Left lung (tissue), 10 donors: Measurements from ENCODE around the gene SLC12A9. TPM values are rescaled to one million over a fixed set of nuclear protein-coding genes. Genes with fewer than 3 reads are reported as not detected.

Source experiments
- ATAC-seq: fragments of 200-7000 bp; cut with Tn5 transposase; one replicate; pipeline ENCODE4 v1.9.1; 2020; ENCODE audit warnings: moderate library complexity
- DNase-seq, 4 donors: peaks; one replicate each; pipeline ENCODE4 v3.0.0-alpha.2; 2013 to 2020
- H3K27ac ChIP-seq, 2 donors: fragments of 200-600 bp; sonication (generic) in 1 of 2; one replicate each; pipeline versions ENCODE4 v1.5.0 to v1.8.0; 2020 to 2021
- H3K27me3 ChIP-seq, 2 donors: fragments of 200-600 bp; sonication (generic) in 1 of 2; one replicate each; pipeline versions ENCODE4 v1.5.0 to v1.8.0; 2020 to 2021
- H3K36me3 ChIP-seq, 2 donors: fragments of 200-600 bp; sonication (generic) in 1 of 2; one replicate each; pipeline versions ENCODE4 v1.5.0 to v1.8.0; 2020 to 2021
- H3K4me1 ChIP-seq, 2 donors: fragments of 200-600 bp; one replicate each; pipeline ENCODE4 v1.8.0; 2021
- H3K4me3 ChIP-seq, 2 donors: fragments of 200-600 bp; sonication (generic) in 1 of 2; one replicate each; pipeline versions ENCODE4 v1.5.0 to v1.8.0; 2020 to 2021; ENCODE audit warnings: mild to moderate bottlenecking in 1 of 2
- H3K9me3 ChIP-seq, 2 donors: fragments of 200-600 bp; sonication (generic) in 1 of 2; one replicate each; pipeline versions ENCODE4 v1.5.0 to v1.8.0; 2020 to 2021
- intact Hi-C, 2 donors: fragments of 100-400 bp; cut with DNase I; formaldehyde crosslinking; loops; one replicate each; pipeline versions ENCODE4 v1.11.2 to v1.14.2; 2022
- polyA plus RNA-seq, 6 donors: library from polyadenylated mRNA; unstranded; fragments of 120-200 nt; gene quantifications; one replicate each; pipeline ENCODE4 v1.2.1, GENCODE V29; 2013; ENCODE audit not compliant: insufficient read length in 6 of 6
- total RNA-seq, 2 donors: library from RNA; stranded (reverse); fragmentation: NEBNext Ultra II Directional; extraction: Animal tissue kit (Norgen Biotek cat#: 25700); gene quantifications; one replicate each; pipeline ENCODE4 v1.2.1, GENCODE V29; 2021
- TF ChIP-seq, protein P1 (sequence below), 2 donors: fragments of 200-600 bp; sonication (generic) in 1 of 2; IDR thresholded peaks; one replicate each; pipeline versions ENCODE4 v1.5.0 to v1.8.0; 2021; ENCODE audit warnings: antibody characterized with exemption in 2 of 2
- donor health status: DM: no; HTN: yes; CAD: no.
- donor health status: DM: no; HTN: no; CAD: no.

Gene SLC12A9
- total and polyA plus RNA-seq, 8 donors: 32.2 to 53.7 (median 40.8) TPM

DNA sequence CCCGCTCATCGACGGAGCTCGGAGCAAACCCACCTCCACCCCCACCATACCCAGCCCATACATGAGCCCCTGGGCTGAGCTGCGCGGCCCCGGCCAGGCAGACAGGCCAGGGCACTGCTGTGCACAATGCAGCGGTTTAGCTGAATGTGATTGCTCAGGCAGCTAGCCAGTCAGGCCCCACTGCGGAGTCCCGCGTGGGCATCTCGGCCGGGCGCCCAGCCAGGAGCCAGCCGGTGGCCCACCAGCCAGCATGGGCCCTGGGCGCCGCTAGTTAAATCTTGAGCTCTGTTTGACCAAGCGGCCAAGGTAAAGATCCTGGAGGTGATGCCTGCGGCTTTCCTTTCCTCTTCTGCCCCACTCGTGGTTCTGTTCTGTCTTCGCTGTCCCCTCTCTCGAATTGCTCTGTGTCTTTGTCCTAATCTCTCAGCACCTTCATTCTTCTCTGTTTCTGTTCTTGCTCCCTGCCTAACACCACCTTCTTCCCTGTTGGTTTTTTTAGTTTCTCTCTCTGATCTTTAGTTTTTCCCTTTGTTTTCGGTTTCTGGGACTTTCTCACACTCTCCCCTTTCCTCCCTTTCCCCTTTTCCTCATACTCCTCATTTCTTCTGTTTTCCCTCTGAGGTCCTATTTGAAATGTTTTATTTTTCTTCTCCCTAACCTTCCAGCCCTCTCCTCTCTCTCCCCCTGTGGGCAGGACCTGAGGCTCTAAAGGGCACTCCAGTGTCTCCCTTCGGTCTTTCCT, 30.4 kb downstream of the SLC12A9 start:
- Histone ChIP-seq H3K36me3 (peaks cover 4 to 97% of the 10 kb centered on the region in 2 donors), H3K27ac (no peak overlapping the region), H3K27me3 (no peaks in the 10 kb centered on the region), H3K4me3 (no peak overlapping the region), H3K4me1 (peaks cover 8 to 29% of the 10 kb centered on the region in 2 donors), H3K9me3 (no peaks in the 10 kb centered on the region)
- DNase-seq (no peak), ATAC-seq (no peak)
- intact Hi-C loops: no loop called here
- TF ChIP-seq, protein P1, sequence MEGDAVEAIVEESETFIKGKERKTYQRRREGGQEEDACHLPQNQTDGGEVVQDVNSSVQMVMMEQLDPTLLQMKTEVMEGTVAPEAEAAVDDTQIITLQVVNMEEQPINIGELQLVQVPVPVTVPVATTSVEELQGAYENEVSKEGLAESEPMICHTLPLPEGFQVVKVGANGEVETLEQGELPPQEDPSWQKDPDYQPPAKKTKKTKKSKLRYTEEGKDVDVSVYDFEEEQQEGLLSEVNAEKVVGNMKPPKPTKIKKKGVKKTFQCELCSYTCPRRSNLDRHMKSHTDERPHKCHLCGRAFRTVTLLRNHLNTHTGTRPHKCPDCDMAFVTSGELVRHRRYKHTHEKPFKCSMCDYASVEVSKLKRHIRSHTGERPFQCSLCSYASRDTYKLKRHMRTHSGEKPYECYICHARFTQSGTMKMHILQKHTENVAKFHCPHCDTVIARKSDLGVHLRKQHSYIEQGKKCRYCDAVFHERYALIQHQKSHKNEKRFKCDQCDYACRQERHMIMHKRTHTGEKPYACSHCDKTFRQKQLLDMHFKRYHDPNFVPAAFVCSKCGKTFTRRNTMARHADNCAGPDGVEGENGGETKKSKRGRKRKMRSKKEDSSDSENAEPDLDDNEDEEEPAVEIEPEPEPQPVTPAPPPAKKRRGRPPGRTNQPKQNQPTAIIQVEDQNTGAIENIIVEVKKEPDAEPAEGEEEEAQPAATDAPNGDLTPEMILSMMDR (IDR thresholded peaks at IDR 0.05): no peak

DNA sequence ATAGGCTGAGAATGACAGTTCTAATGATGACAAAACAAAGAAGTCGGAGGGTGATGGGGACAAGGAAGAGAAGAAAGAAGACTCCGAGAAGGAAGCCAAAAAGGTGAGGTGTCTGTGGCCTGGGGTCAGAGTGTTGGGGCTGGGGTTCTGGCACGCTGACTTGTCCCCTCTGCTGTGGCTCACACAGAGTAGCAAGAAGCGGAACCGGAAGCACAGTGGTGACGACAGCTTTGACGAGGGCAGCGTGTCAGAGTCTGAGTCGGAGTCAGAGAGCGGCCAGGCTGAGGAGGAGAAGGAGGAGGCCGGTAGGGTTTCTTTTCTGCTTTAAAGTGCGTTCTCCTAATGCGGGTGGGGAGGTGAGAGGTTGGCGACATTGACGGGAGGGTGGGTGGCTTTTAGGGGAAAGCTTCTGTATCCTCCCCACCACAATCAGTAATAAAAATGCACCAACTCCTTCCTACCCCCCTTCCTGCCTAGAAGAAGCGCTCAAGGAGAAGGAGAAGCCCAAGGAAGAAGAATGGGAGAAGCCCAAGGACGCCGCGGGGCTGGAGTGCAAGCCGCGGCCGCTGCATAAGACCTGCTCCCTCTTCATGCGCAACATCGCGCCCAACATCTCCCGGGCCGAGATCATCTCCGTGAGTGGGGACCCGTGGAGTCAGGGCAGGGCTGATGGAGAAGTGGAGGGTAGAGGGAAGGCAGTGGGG, 32.4 kb downstream of the SLC12A9 start:
- no peak overlapping the region for H3K27ac ChIP-seq
- intact Hi-C loops: no loop called here
- H3K9me3 ChIP-seq: no peaks in the 10 kb centered on the region
- no peaks in the 10 kb centered on the region for H3K27me3 ChIP-seq
- TF ChIP-seq, protein P1 (IDR thresholded peaks at IDR 0.05): no peak
- peaks cover 4 to 87% of the 10 kb centered on the region in 2 donors for H3K36me3 ChIP-seq
- H3K4me1 ChIP-seq: peaks cover 21 to 29% of the 10 kb centered on the region in 2 donors
- no peak overlapping the region for H3K4me3 ChIP-seq
- no peak for ATAC-seq
- no peak for DNase-seq

DNA sequence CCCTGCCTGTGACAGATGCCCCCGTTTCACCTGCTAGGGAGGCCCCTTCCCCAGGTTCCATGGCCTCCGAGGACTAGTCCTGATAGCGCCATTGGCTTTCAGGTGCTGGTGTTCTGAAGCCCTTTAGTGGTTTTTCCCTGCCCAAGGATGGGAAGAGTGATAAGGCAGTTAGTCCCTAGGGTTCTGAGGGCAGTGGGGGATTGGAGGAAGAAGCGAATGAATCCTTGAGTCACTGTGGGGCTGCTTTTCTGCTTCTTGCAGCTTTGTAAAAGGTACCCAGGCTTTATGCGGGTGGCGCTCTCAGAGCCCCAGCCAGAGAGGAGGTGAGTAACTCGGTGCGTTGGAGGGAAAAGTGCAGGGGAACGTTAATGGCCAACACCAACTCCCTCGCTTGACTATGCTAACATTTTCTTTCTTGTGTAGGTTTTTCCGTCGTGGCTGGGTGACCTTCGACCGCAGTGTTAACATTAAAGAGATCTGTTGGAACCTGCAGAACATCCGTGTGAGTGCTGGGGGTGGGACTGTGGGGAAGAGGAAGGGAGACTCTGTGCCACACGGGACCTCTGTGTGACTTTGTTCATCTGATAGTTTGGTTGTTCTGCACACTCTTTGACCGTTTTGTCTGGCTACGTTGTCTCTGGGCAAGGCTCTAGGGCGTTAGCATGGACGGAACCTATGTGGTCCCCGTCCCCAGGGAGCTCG, 33.1 kb downstream of the SLC12A9 start:
- Histone ChIP-seq H3K4me3 (no peak overlapping the region), H3K27ac (no peak overlapping the region), H3K36me3 (peaks cover 4 to 82% of the 10 kb centered on the region in 2 donors), H3K9me3 (no peaks in the 10 kb centered on the region), H3K4me1 (peaks cover 21 to 34% of the 10 kb centered on the region in 2 donors), H3K27me3 (peaks cover 0 to 6% of the 10 kb centered on the region in 2 donors)
- ATAC-seq (no peak), DNase-seq (no peak)
- TF ChIP-seq, protein P1 (IDR thresholded peaks at IDR 0.05): no peak
- intact Hi-C loops: no loop called here

DNA sequence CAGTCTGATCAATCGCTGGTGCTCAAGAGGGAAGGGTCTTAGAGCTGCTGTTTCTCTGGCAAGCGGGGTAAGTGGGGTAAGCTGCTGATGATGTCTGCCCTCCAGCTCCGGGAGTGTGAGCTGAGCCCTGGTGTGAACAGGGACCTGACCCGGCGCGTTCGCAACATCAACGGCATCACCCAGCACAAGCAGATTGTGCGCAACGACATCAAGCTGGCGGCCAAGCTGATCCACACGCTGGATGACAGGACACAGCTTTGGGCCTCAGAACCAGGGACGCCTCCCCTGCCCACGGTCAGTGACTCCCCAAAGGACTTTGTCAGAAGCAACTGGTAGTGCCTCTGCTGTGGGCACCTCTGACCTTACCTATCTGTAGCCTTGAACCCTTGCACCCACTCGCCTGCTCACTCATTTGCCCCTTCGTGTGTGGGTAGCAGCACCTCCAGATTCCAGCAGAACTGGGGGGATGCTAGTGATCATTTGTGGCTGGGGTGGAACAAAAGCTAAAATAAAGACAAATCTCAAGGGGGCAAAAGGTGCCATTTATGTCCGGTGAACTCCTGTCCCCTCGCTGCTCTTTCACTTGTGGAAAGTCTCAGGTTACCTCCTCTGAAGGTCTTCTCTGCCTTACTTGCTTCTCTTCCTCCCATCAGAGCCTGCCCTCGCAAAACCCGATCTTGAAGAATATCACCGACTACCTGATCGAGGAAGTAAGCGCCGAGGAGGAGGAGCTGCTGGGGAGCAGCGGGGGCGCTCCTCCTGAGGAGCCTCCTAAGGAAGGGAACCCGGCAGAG, 33.8 kb downstream of the SLC12A9 start:
- no peak overlapping the region for H3K4me3 ChIP-seq
- peaks cover 25 to 41% of the 10 kb centered on the region in 2 donors for H3K4me1 ChIP-seq
- peaks cover 0 to 14% of the 10 kb centered on the region in 2 donors for H3K27me3 ChIP-seq
- no peaks in the 10 kb centered on the region for H3K9me3 ChIP-seq
- H3K27ac ChIP-seq: peak overlapping the region in 1 of 2 donors; percentile 71
- peaks cover 4 to 74% of the 10 kb centered on the region in 2 donors for H3K36me3 ChIP-seq
- no peak for ATAC-seq
- no peak for DNase-seq
- intact Hi-C loops: no loop called here
- TF ChIP-seq, protein P1 (IDR thresholded peaks at IDR 0.05): no peak
